GM19452 (cell line): ENCODE results near the gene ATG2A.

Experiments
- ATAC-seq: cut with Tn5 transposase; IDR thresholded peaks from one replicate; pipeline ENCODE4 v1.9.1; 2021; ENCODE audit not compliant: unreplicated experiment

Gene ATG2A

DNA sequence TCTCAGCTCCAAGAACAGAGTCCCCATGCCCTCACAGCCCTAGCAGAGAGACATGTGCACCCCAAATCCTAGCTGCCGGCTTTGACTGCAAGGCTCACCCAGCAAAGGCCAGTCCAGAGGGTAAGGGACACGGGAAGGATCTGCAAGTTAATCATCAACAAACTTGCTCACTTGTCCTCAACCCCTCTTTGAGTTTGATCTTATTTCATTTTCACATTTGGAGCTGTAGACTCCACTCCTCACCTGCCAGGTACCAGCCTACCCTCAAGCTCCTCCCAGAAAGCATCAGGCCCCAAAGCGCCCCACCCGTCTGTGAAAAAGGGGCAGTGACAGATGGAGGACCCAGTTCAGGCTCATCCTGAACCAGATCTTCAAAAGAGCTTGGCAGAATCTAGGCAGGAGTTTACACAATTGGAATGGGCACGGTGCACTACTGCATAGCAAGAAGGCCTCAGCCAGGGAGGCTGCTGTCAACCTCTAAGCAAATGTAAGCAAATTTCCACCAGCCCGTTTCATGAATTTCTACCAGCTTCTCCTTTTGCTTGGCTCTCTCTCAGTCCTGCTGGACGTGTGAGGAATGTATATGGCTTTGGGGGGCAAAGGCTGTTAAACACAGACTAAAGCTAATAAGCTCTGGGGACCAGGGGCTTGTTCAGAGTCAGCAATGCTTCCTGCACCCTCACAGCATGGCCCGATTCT lies 44.1 kb downstream of the ATG2A start:
- no peak for ATAC-seq

DNA sequence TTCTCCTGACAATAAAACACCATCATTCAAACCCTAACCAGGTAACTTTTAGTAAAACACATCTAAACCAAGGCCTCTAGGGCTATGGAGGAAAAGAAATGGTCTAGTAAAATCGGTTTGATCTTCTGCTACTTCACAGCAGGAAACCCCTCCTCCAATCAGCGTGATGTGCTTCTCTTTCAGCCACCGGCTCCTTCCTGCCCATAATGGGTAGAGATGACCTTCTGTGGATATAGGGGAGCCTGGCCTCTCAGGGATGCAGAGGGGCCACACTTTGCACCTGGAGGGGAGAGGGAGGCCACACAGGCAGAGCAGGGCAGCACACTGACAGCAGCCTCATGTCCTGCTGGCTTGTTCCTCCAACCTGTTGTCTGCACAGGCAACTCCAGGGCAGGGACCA lies 45.5 kb downstream of the ATG2A start:
- no peak for ATAC-seq

DNA sequence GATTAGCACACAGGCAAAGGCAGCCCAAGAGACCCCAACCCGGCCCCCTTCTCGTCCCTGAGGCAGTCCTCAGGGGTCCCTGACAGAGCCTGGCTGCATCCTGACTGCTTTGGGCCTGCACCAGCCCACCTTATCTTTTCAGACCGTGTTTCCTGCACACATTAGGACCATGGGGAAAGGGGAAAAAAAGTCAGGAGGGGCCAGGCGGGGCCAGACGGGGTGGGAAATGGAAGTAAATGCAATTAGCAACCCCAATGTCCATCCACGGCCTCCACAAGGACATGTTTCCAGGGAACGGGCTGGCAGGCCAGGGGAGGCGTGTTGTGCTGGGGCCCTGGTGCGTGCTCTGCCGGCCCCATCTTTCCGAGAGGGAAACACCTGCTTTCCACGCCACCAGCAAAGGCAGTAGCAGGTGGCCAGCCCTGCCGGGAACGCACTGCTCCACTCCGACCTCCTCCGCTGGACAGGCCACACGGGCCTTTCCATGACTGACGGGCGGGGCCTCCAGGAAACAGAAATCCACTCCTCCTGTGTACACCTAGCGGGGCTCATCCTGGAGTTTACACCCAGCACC lies 46.0 kb downstream of the ATG2A start:
- no peak for ATAC-seq

DNA sequence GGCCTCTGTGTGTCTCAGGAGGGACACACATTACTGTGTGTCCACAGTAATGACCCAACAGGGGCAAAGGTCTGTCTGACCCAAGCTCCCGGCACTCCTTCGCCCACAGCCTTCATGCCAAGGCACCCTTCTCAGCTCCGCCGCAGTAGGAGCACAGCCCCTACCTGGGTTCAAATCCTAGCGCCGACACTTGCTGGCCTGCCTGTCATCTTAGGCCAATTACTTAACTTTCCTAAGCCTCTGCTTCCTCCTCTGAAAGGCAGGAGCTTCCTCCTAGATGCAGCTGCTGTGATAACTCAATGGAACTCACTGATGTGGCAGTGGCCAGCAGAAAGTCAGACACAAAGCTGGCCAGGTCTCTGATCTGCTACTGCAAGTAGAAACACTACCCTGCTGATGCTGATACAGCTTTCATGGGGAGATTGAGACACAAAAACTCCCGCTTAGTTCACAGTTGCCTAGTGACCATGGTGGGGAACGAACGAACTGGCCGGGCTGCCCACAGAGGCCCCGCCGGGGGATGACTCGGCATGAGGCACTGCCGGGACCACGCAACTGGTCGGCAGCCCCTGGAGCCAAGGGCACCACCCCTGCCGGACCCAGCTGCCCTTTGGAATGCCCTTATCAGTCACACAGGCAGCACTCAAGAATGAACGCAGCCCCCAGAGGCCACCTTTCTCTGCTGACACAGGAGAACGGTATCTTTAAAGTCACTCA lies 46.7 kb downstream of the ATG2A start:
- ATAC-seq: no peak

DNA sequence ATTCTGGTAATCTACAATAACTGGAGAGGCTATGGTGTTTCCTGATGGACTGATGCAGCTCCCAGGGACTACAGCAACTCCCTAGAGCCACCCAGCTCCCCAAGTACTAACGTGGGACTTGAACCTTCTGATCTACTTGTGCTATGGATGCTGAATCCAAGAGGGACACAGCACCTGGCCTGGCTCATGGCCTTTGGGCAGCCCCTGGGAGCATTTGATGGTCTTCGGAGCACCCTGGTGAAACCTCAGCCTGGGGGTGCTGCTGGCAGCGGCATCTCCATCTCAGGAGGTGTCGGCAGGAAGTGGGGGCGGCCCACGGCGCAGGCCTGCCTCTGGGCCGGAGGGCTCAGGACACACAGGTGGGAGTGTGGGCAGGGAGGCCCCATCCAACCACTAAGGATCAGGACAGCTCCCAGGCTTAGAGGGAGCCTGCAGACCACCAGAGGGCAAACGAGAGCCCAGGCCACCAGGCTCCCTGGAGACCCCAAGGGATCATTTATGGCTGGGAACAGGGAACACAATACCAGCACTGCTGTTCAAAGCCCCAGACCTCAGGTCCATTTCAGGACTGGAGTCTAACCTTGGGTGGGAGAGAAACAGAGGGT lies 47.3 kb downstream of the ATG2A start:
- ATAC-seq: no peak

DNA sequence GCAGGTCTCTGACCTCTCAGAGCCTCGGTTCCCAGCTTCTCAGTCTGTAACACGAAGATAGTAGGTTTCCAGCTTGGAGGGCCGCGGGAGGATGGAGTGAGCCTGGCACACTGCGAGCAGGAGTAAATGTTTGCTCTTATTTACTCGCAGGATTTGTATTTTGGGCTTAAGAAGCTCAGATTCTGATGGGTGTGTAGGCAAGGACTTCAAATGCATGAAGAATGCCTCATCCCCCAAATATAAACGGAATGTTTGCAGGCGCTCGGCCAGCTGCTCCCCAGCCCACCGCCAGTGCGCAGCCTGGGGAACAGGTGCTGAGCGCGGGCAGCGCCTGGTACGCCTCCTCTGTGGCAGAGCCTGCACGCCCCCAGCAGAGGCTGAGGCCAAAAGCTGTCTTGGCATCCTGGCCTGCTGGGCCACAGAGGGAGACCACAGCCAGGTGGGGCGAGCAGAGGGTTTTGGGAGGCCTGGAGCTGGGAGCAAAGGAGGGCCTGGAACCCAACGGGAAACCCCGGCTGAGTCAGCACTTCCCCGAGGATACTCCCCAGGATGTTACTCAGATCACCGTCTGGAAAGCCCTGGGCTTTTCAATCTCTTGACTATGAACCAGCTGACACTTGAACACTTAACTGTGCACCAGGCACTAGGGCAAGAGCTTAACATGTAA lies 48.0 kb downstream of the ATG2A start:
- no peak for ATAC-seq

DNA sequence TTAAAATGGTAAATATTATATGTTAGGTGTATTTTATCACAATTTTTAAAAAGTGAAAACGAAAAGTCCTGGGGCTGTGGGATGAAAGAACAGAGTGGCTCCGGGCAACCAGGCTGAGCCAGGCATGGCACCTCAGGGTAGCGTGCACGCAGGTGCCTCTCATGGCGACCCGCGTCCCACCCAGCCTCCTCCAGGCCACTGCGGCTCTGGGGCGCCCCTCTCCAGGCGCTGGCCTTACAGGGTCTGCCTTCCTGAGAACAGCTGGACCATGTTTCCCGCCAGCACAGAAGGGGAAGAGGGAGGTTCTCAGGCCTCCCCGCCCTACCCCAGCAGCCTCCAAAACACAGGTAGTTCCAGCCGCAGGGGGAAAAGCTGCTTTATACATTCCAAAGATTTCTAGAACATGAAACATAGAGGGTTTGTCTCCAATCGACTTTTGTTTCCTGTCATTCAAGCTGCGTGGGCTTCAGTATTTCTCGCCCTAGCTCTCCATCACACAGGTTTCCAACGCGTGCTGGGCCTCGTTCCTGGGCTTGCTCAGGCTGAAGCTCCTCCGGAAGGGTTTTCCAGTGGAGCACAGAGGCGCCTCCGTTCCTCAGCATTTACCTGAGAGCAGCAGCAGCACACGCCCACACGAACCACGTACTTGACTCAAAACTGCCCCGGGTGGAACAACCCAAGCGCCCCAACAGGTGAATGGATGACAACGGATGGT lies 49.1 kb downstream of the ATG2A start:
- no peak for ATAC-seq

DNA sequence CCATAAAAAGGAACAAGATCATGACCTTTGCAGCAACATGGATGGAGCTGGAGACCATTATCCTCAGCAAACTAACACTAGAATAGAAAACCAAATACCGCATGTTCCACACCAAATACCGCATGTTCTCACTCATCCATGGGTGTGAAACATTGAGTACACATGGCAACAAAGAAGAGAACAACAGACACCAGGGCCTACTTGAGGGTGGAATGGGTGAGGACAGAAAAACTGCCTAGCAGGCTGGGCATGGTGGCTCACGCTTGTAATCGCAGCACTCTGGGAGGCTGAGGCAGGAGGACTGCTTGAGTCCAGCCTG lies 50.9 kb downstream of the ATG2A start:
- no peak for ATAC-seq

DNA sequence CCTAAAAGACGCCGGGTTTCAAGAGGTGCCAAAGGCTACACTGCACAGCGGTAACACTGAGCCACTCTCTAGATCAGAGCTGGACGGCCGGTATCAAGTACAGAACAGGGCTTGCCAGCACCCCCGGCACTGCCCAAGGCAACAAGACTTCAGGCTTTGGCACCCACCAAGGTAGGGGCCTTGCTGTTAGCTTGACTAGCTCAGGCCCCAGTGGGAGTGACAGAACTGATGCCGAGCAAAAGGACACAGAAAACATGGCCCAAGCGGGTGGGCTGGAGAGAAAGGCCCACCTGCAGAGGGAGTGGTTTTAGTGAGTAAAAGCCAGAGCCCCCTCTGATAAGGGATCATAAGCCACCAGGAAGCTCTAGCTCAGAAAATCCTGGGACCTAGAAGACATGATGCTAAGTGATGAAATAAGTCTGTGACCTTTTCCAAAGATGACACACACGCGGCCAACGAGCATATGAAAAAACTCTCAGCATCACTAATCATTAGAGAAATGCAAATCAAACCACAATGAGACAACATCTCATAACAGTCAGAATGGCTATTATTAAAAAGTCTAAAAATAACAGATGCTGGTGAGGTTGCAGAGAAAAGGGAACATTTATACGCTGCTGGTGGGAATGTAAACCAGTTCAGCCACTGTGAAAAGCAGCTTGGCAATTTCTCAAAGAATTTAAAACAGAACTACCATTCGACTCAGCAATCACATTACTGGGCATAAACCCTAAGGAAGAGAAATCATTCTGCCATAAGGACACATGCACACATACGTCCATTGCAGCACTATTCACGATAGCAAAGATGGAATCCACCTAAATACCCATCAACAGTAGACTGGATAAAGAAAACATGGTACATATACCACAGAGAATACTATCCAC lies 51.5 kb downstream of the ATG2A start:
- no peak for ATAC-seq

DNA sequence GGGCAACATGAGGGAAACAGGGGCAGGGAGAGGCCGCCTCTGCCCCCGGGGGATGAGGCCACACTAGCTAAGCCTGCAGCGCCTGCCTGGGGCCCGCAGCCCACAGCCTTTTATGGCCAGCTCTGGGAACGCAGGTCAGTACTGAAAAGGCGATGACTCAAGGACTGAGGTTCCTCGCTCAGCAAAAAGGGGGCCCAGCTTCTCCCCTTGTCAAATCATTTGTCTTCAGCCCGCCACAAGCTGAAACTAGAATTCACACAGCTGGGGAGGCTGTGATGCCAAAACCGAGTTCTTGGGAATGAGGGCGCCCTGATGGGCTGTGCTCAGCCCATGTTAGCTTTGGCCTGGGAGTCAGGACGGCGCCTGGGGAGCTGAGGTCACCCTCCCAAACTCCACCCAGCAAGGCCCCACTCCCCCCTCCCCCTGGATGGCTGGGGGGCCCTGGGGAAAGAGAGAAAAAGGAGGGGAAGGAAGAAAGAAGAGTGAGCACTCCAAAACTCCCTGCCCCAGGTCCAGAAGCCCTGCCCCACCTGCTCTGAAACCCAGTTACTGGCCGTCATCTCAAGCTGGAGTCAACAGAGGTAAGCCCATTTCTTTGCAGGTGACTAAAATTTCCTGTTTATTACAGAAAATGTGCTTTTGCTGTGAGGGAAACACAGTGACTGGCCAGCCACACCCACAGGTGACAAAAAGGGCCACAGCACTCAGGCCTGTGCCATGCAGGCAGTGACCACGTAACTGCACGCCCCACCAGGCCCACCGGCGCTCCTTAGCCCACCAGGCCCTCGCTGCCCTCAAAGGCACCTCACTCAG lies 52.3 kb downstream of the ATG2A start:
- ATAC-seq: no peak

DNA sequence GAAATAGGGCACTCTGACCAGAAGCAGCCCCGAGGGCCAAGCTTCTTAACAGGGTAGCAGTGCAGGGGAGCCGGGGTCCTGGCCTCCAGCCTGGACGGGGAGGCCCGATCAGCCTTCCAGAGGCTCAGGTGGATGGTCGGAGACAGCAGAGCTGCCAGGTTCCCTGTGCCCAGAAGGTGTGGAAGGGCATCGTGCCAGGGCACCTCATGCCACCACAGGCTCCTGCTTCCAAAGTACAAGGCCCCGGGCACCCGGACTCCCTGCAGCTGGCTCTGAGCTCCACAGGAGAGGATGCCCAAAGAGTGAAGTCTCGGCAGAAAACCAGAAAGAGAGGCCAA lies 52.9 kb downstream of the ATG2A start:
- ATAC-seq: no peak

DNA sequence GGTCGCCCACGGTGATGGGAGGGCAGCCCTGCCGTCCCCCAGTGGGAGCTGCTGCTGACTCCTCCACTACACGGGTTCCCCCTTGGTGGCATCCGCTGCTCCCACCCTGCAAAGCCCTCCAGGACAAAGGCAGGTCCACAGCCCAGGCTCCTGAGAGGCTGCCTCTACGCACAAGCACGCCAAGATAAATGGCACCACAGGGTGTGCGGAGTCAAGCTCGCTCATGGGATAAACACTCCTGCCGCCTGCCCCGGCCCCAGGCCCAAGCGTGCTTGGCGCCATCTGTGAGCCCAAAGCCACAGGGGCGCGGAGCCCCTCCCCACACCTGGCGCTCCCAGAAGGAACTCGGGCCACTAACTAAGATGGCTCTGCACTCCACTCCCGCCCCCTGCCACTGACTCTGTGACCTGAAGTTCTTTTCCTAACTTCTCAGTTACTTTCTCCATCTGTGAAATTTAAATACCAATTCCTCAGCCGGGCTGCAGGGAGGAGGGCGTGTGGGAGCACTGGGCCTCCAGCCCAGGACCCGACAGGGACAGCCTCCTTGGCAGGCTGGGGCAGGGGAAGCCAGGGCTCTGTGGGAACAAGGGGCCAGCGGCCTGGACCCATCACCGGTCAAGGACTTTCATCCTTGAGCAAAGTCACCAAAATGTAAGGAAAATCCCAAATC lies 53.5 kb downstream of the ATG2A start:
- ATAC-seq: no peak

DNA sequence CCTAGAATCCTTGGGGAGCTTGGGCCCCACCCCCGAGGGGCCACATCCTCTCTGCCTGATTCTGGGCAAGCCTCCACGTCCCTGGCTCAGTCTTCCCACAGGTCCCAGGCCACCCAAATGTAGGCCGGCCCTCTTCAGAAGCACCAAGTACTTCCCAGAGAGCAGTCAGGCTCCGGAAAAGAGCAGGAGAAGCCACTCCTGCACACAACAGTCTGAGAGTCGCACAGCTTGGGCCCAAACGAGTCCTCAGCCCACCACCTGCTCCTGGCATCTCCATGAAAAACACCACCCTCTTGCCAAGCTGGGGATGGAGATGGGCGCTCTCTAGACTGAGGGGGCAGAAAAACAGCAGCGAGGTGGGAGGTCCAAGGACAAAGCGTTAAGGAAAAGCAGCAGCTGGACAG lies 54.0 kb downstream of the ATG2A start:
- no peak for ATAC-seq

DNA sequence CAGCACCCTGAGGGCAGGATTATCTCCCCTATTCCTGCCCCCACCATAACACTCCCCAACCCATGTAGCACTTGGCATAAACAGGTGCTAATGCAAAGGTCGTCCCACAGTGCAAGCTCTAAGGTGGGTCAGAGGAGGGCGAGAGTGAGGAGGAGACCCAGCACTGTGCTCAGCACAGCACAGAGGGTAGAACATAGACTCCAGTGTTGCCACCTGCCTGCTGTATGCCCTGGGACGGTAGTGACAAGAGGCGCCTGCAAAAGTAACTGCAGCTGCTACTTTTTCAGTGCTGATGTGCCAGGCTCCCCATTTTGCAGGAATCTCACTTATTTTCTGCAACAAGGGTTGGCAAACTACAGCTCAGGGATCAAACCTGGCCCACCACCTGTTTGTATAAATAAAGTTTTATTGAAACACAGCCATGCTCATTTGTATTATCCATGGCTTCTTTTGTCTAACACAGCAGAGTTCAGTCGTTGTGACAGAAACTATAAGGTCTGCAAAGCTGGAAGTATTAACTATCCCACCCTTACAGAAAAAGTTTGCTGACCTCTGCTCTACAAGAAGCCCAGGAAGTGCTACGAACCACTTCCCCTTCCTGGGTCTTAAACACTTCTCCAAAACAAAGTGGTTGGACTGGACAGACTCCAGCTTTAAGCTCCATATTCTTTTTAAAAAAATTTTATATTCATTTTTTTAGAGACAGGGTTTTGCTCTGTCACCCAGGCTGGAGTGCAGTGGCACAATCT lies 55.6 kb downstream of the ATG2A start:
- no peak for ATAC-seq

DNA sequence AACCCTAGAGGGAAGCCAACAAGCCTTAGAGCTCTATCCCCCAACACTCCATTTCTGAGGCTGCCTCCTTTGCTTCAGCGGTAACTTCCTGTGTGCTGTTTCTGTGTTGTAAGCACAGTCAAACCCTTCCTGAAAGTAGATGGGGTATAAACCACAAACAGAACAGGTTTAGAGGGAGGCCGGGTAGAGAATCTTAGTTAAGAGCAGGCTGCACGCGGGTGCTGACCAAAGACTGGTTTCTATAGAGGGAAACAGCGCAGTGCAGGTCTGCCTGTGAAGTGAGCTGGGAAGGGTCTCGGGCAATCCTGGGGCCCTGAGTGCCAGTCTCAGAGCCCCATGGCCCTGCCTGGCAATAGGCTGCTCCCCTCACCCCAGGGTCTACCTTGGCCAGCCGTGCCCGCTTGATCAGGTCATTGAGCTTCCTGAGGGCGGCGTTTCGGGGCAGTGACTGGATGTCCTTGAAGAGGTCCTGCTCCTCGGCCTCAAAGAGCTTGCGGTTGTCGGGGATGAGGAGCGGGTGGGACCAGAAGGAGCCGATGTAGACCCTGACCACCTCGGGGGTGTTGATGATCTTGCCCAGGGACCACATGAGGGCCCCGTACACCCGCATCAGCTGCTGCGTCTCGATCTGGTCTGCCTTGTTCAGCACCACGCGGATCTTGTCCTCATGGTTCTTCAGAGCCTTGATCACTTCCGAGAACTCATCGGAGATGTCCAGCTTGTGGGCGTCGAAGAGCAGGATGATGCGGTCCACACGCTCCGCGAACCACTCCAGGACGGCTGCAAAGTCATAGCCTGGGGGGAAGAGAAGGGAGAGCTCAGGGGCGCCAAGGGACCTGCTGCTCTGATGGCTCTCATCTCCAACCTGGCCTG lies 57.2 kb downstream of the ATG2A start:
- peak; percentile 62 for ATAC-seq

DNA sequence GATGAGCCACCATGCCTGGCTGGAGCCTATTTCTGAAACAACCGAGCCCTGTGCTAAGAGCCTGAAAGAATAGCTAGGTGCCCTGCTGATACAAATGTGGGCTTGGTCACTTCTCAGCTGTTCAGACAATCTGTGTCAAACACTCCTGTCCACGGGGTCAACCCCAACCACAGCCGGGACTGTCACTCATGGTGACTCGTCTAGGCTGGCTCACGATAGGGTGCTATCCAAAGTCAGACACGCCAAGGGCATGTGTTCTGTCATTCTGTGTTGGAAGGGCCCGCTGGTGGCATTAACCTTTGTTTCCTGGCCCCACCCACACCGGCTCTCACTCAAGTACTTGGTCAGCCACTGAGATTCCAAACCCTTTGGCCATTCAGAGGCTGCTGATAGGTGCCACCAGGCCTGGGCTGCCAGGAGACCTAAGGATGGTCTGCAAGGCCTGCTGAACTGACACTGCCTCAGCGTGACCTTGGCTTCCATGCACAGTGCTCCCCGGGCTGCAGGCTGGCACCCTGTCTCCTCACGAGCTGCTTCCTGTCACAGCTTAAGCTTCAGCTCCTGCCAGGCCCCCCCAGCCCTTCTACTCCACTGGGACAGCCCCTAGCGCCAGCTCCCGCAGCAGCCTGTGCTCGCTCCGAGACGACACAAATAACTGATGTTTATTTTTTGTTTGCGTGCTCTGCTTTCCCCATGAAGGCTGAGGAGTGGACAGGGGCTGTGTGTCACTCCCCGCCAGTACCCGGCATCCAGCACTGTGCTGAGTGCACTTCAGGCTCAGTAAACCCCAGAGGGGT lies 58.3 kb downstream of the ATG2A start:
- peak; percentile 27 for ATAC-seq
